H9 (cell line): ENCODE measurements around the gene ANAPC10. TPM values are rescaled to one million over a fixed set of nuclear protein-coding genes. Genes with fewer than 3 reads are reported as not detected.

Source experiments
- DNase-seq: peaks from one replicate; pipeline ENCODE4 v3.0.0-alpha.2; 2017
- H2AFZ ChIP-seq: one replicate; pipeline ENCODE4 v1.6.1; 2013; ENCODE audit warnings: mild to moderate bottlenecking, low read length, control low read depth, moderate library complexity
- H2AK5ac ChIP-seq: 2 replicates; pipeline ENCODE4 v1.6.1; 2013; ENCODE audit warnings: low read length, control low read depth, mixed read lengths; ENCODE audit not compliant: insufficient read length
- H2BK120ac ChIP-seq: one replicate; pipeline ENCODE4 v1.6.1; 2013; ENCODE audit warnings: low read depth, mild to moderate bottlenecking, low read length, control low read depth, inconsistent platforms; ENCODE audit not compliant: poor library complexity, severe bottlenecking
- H2BK12ac ChIP-seq: 2 replicates; pipeline ENCODE4 v1.6.1; 2013; ENCODE audit warnings: low read length, control low read depth, mixed read lengths, low read depth; ENCODE audit not compliant: insufficient read length
- H2BK15ac ChIP-seq: 2 replicates; pipeline ENCODE4 v1.6.1; 2013; ENCODE audit warnings: low read depth, low read length, control low read depth
- H2BK20ac ChIP-seq: one replicate; pipeline ENCODE4 v1.6.1; 2013; ENCODE audit warnings: low read depth, mild to moderate bottlenecking, low read length, control low read depth, inconsistent platforms; ENCODE audit not compliant: poor library complexity, severe bottlenecking
- H2BK5ac ChIP-seq: 2 replicates; pipeline ENCODE4 v1.6.1; 2013; ENCODE audit warnings: low read length, control low read depth, mixed read lengths; ENCODE audit not compliant: insufficient read length
- H3K14ac ChIP-seq: 2 replicates; pipeline ENCODE4 v1.6.1; 2013; ENCODE audit warnings: low read length, control low read depth; ENCODE audit not compliant: insufficient read depth
- H3K18ac ChIP-seq: 2 replicates; pipeline ENCODE4 v1.6.1; 2013; ENCODE audit warnings: low read depth, mild to moderate bottlenecking, mixed read lengths, low read length, control low read depth; ENCODE audit not compliant: insufficient read length
- H3K23ac ChIP-seq: 2 replicates; pipeline ENCODE4 v1.6.1; 2013; ENCODE audit warnings: low read length, control low read depth, mixed read lengths, low read depth; ENCODE audit not compliant: insufficient read length
- H3K23me2 ChIP-seq: 2 replicates; pipeline ENCODE4 v1.6.1; 2013; ENCODE audit warnings: low read depth, mild to moderate bottlenecking, mixed read lengths, low read length, control low read depth; ENCODE audit not compliant: insufficient read length, poor library complexity, severe bottlenecking
- H3K27ac ChIP-seq: 2 replicates; pipeline ENCODE4 v1.5.1; 2013; ENCODE audit warnings: low read length, control low read depth, mixed read lengths, low read depth; ENCODE audit not compliant: insufficient read length
- H3K27me3 ChIP-seq: 2 replicates; pipeline ENCODE4 v1.6.1; 2013; ENCODE audit warnings: low read length, control low read depth, inconsistent platforms; ENCODE audit not compliant: insufficient read depth
- H3K4ac ChIP-seq: 2 replicates; pipeline ENCODE4 v1.6.1; 2013; ENCODE audit warnings: low read depth, mild to moderate bottlenecking, control low read depth, inconsistent platforms, low read length, moderate library complexity
- H3K4me1 ChIP-seq: 2 replicates; pipeline ENCODE4 v1.6.1; 2013; ENCODE audit warnings: low read length, control low read depth, inconsistent platforms; ENCODE audit not compliant: insufficient read depth
- H3K4me2 ChIP-seq: 2 replicates; pipeline ENCODE4 v1.6.1; 2013; ENCODE audit warnings: low read length, control low read depth, mixed read lengths; ENCODE audit not compliant: insufficient read length, insufficient read depth
- H3K56ac ChIP-seq: 2 replicates; pipeline ENCODE4 v1.6.1; 2013; ENCODE audit warnings: low read depth, mild to moderate bottlenecking, mixed read lengths, low read length, control low read depth; ENCODE audit not compliant: insufficient read length
- H3K79me1 ChIP-seq: 2 replicates; pipeline ENCODE4 v1.6.1; 2013; ENCODE audit warnings: low read depth, mild to moderate bottlenecking, moderate library complexity, low read length, control low read depth, inconsistent platforms; ENCODE audit not compliant: insufficient read depth, poor library complexity, severe bottlenecking
- H3K79me2 ChIP-seq: 2 replicates; pipeline ENCODE4 v1.6.1; 2013; ENCODE audit warnings: low read length, control low read depth, inconsistent platforms; ENCODE audit not compliant: insufficient read depth
- H3K9ac ChIP-seq: 2 replicates; pipeline ENCODE4 v1.6.1; 2013; ENCODE audit warnings: low read length, control low read depth, mixed read lengths; ENCODE audit not compliant: insufficient read length; ENCODE audit errors: extremely low read depth
- H3K9me3 ChIP-seq: one replicate; pipeline ENCODE4 v1.6.1; 2013; ENCODE audit warnings: low read depth, low read length, inconsistent platforms; ENCODE audit not compliant: control insufficient read depth
- H3T11ph ChIP-seq: one replicate; pipeline ENCODE4 v1.6.1; 2013; ENCODE audit warnings: mild to moderate bottlenecking, low read length, control low read depth, inconsistent platforms
- H4K20me1 ChIP-seq: one replicate; pipeline ENCODE4 v1.6.1; 2013; ENCODE audit not compliant: control insufficient read depth, insufficient read length, insufficient read depth
- H4K5ac ChIP-seq: 2 replicates; pipeline ENCODE4 v1.6.1; 2013; ENCODE audit warnings: low read depth, mild to moderate bottlenecking, mixed read lengths, low read length, control low read depth; ENCODE audit not compliant: insufficient read length
- H4K8ac ChIP-seq: replicated peaks from 2 replicates; pipeline ENCODE4 v1.6.1; 2013; ENCODE audit warnings: low read length, control low read depth, mixed read lengths, low read depth; ENCODE audit not compliant: insufficient read length
- H4K91ac ChIP-seq: 2 replicates; pipeline ENCODE4 v1.6.1; 2013; ENCODE audit warnings: low read depth, mild to moderate bottlenecking, moderate library complexity, mixed read lengths, low read length, control low read depth; ENCODE audit not compliant: insufficient read length
- H3K27ac Mint-ChIP-seq, 3 experiments: 2 replicates in 2 of 3; 3 replicates in 1 of 3; pipeline ENCODE4 v1.8.0; 2020 to 2021; ENCODE audit warnings: mixed read lengths in 3 of 3, mild to moderate bottlenecking in 1 of 3, moderate library complexity in 1 of 3
- H3K27me3 Mint-ChIP-seq: 2 replicates; pipeline ENCODE4 v1.8.0; 2021; ENCODE audit warnings: low read depth, mild to moderate bottlenecking, moderate library complexity, mixed read lengths
- H3K36me3 Mint-ChIP-seq, 3 experiments: 2 replicates in 2 of 3; 3 replicates in 1 of 3; pipeline ENCODE4 v1.8.0; 2020 to 2021; ENCODE audit warnings: low read depth in 3 of 3, mixed read lengths in 3 of 3; ENCODE audit not compliant: insufficient read depth in 1 of 3
- H3K4me1 Mint-ChIP-seq, 2 experiments: 2 replicates each; pipeline ENCODE4 v1.8.0; 2020; ENCODE audit warnings: mixed read lengths in 2 of 2
- H3K4me3 Mint-ChIP-seq, 2 experiments: 2 replicates in 1 of 2; 3 replicates in 1 of 2; pipeline ENCODE4 v1.8.0; 2020 to 2021; ENCODE audit warnings: mild to moderate bottlenecking in 2 of 2, mixed read lengths in 2 of 2, moderate library complexity in 1 of 2
- H3K9me3 Mint-ChIP-seq, 2 experiments: 2 replicates in 1 of 2; 3 replicates in 1 of 2; pipeline ENCODE4 v1.8.0; 2020; ENCODE audit warnings: mild to moderate bottlenecking in 2 of 2, mixed read lengths in 2 of 2, moderate library complexity in 1 of 2
- CTCF ChIP-seq: fragments of 200-600 bp; sonication (generic); conservative IDR thresholded peaks from 3 replicates; pipeline ENCODE4 v1.8.0; 2021; ENCODE audit warnings: antibody characterized with exemption, mild to moderate bottlenecking
- WGBS: extraction: QIAGEN DNeasy Blood & Tissue Kit; methylation state at CpG from one replicate; pipeline ENCODE4 v1.1.7; 2013; ENCODE audit warnings: missing lambda C conversion rate, low lambda C conversion rate, mixed read lengths; ENCODE audit not compliant: insufficient read length; ENCODE audit errors: extremely low coverage; 5-methylcytosine and 5-hydroxymethylcytosine counted together
- total RNA-seq: library from RNA; stranded (reverse); gene quantifications from 2 replicates; pipeline ENCODE4 v1.2.1, GENCODE V29; 2021

The ANAPC10 gene
- total RNA-seq, 1 experiment from 2014 or later, result 25.3 TPM

- H3K79me1 ChIP-seq, result no peaks in the 10 kb centered on the region
- no peak overlapping the region for H2AK5ac ChIP-seq
- H4K5ac ChIP-seq, result no peak overlapping the region
- Mint-ChIP-seq H3K27ac (no peak overlapping the region), H3K4me1 (no peaks in the 10 kb centered on the region), H3K9me3 (no peaks in the 10 kb centered on the region), H3K27me3 (no peaks in the 10 kb centered on the region), H3K4me3 (no peak overlapping the region), H3K36me3 (no peaks in the 10 kb centered on the region)
- no peak overlapping the region for H2BK5ac ChIP-seq
- no peak overlapping the region for H3K23ac ChIP-seq
- H3K18ac ChIP-seq, result no peak overlapping the region
- H2BK12ac ChIP-seq, result no peak overlapping the region
- H3K27ac ChIP-seq, result no peak overlapping the region
- no CpG with 5 or more reads among the region's 1 CpG for WGBS
- no peaks in the 10 kb centered on the region for H3K9me3 ChIP-seq
- no peak overlapping the region for H4K91ac ChIP-seq
- TF ChIP-seq CTCF, result no peak
- no peak overlapping the region for H4K8ac ChIP-seq
- H3K9ac ChIP-seq, result no peak overlapping the region
- no peak overlapping the region for H2BK15ac ChIP-seq
- no peak overlapping the region for H3K4ac ChIP-seq
- H3T11ph ChIP-seq, result no peak overlapping the region
- no peak overlapping the region for H3K14ac ChIP-seq
- no peak for DNase-seq
- no peaks in the 10 kb centered on the region for H4K20me1 ChIP-seq
- no peaks in the 10 kb centered on the region for H3K27me3 ChIP-seq
- no peak overlapping the region for H2AFZ ChIP-seq
- no peak overlapping the region for H2BK20ac ChIP-seq
- no peaks in the 10 kb centered on the region for H3K4me1 ChIP-seq
- H3K79me2 ChIP-seq, result no peaks in the 10 kb centered on the region
- H2BK120ac ChIP-seq, result no peak overlapping the region
- no peak overlapping the region for H3K56ac ChIP-seq
- H3K4me2 ChIP-seq, result no peak overlapping the region
- H3K23me2 ChIP-seq, result no peaks in the 10 kb centered on the region
Observed at GRCh38 chr4:144970597-144970996, 127.4 kb downstream of the ANAPC10 start.
